ENCODE data around the gene CNOT11.
"Not testable (repeated sequence)": the region's sequence is repeated elsewhere in the genome, so short reads cannot be mapped to it uniquely, and the experiment has no call there.

Gene CNOT11

DNA sequence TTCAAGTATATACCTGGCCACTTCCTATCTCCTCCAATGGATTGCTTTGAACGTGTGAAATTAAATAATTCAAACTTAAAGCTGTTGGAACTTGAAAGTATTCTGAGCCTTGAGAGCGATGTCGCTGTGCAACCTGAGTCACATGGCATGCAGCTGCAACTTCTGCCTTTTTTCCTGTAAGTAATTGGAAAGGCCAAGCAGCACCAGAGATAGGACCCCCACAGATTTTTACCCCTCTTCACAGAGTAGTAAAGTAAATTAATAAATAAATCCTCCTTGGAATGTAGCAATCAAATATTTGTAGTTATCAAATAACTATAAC, 59.0 kb downstream of the CNOT11 start:
- no peak for DNase-seq

- not testable (repeated sequence) for DNase-seq
Measured at GRCh38 chr2:101316568-101316967, 63.9 kb downstream of the CNOT11 start.

All from CD4-positive, alpha-beta T cell treated with Interleukin-17A for 1 hour (primary cell).